ENCODE measurements around the gene ASTN1.

DNA sequence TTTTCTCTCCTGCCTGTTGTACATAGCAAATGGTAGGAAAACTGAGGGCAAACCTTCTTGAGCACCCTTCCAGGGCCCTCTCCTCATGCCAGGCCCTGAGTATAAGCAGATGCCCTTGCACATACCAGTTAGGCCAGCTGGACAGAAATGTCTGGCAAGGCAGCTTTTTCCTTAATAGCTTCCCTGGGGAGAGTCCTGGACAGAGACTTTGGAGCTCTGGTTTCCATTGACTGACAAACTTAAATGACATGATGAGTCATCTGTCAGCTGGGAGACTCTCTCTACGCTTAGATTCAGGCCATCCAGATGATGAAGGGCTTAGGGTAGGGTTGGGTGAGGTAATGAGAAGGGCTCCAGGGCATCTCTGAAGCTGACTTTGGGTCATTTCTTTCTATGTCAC is 317.5 kb downstream of the ASTN1 start:
- TF ChIP-seq CTCF (IDR thresholded peaks at IDR 0.05) = no peak
- TF ChIP-seq EP300 (IDR thresholded peaks at IDR 0.05) = no peak
